Activated CD8-positive, alpha-beta memory T cell treated with anti-CD3 and anti-CD28 coated beads for 36 hours (primary cell): Measurements from ENCODE around the gene CCDC120. TPM values are rescaled to one million over a fixed set of nuclear protein-coding genes. Genes with fewer than 3 reads are reported as not detected.

Source experiments
- CTCF ChIA-PET: fragments of 350-600 bp; sonication (Branson Sonifier 250); formaldehyde crosslinking; loops from one replicate; lab custom pipeline; 2021; ENCODE audit warnings: antibody characterized with exemption; lab: Charles Lee
- POLR2A ChIA-PET: fragments of 350-600 bp; sonication (Branson Sonifier 250); formaldehyde crosslinking; loops from one replicate; lab custom pipeline; 2021; ENCODE audit warnings: antibody characterized with exemption; lab: Charles Lee
- total RNA-seq, 2 experiments: library from RNA; stranded (reverse); gene quantifications; one replicate each; pipeline ENCODE4 v1.2.3, GENCODE V29; 2021

Gene CCDC120
- total RNA-seq, 2 experiments from 2014 or later, result 3.7 to 4.0 TPM

- CTCF ChIA-PET, result no interaction called here
- POLR2A ChIA-PET, result interaction anchor here (0.6 kb wide), 3 partner anchors 20 to 540 kb away, joined by 3 to 6 read pairs (median 5); partner anchors contain the start of gene TBC1D25
Measured at GRCh38 chrX:49079489-49080428, 21.0 kb downstream of the CCDC120 start, which contains the start of gene WDR45. WDR45 (minus strand) TSS chrX:49079887; CDS start chrX:49078095, 1,792 bp downstream.

GRCh38 chrX:49082271-49082871, 23.6 kb downstream of the CCDC120 start:
- POLR2A ChIA-PET, result no interaction called here
- CTCF ChIA-PET, result no interaction called here

GRCh38 chrX:49089553-49089952, 30.8 kb downstream of the CCDC120 start:
- POLR2A ChIA-PET, result no interaction called here
- CTCF ChIA-PET, result interaction anchor here (0.7 kb wide), 1 partner anchor 85 kb away, joined by 4 read pairs; no protein-coding TSS in a partner anchor

GRCh38 chrX:49096419-49096818, 37.6 kb downstream of the CCDC120 start:
- ChIA-PET POLR2A (no interaction called here), CTCF (interaction anchor here (0.7 kb wide), 1 partner anchor 508 kb away, joined by 3 read pairs; no protein-coding TSS in a partner anchor)

GRCh38 chrX:49100704-49101628, 42.2 kb downstream of the CCDC120 start:
- ChIA-PET POLR2A (no interaction called here), CTCF (interaction anchor here (0.7 kb wide), 2 partner anchors 19 to 486 kb away, joined by 3 read pairs; no protein-coding TSS in a partner anchor)

GRCh38 chrX:49101629-49101984, 42.8 kb downstream of the CCDC120 start:
- CTCF ChIA-PET, result no interaction called here
- POLR2A ChIA-PET, result no interaction called here

GRCh38 chrX:49102190-49102589, 43.4 kb downstream of the CCDC120 start:
- CTCF ChIA-PET, result no interaction called here
- POLR2A ChIA-PET, result no interaction called here

DNA sequence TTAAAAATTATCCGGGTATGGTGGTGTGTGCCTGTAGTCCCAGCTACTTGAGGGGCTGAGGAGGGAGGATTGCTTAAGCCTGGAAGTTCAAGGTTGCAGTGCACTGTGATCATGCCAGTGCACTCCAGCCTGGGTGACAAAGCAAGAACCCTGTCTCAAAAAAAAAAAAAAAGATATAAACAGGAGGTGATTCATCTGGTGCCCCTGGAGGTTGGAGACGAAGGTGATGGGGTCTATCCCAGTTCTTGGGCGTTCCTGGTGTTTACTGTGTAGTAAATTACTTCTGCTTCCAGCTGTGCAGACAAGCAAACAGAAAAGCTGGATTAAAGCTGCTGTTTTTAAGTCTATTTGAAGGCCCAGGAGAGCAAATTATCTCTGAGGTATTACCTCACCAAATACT, 44.8 kb downstream of the CCDC120 start:
- ChIA-PET POLR2A (no interaction called here), CTCF (no interaction called here)

- ChIA-PET CTCF (no interaction called here), POLR2A (no interaction called here)
Measured at GRCh38 chrX:49106296-49106695, 47.5 kb downstream of the CCDC120 start.

DNA sequence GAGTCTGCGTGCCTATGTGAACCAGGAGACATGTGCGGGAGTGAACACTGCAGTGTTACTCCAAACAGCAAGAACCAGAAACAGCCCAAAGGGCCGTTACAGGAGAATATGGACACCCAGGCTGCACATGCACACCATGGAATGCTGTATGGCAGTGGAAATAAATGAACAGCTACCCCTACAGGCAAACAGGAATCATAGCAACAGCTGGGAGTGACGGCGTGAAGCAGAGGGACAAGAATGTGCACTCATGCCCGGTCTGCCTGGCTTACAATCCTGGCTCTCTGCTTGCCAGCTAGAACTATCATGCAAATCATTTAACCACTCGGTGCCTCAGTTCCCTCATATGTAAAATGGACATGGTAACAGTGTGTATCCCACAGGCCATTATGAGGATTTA, 48.1 kb downstream of the CCDC120 start:
- ChIA-PET POLR2A (no interaction called here), CTCF (no interaction called here)

DNA sequence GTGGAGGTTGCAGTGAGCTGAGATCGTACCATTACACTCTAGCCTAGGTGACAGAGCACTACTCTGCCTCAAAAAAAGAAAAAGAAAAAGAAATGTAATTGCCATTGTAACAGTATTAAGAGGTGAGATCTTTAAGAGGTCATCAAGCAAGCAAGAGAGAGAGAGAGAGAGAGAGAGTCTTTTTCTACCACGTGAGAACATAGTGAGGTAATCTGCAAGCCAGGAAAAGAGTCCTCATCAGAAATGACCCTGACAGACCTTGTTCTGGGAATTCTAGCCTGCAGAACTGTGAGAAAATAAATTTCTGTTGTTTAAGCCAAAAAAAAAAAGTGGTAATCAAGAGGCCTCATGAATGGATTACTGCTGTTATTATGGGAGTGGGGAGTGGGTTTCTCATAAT, 49.8 kb downstream of the CCDC120 start:
- ChIA-PET POLR2A (no interaction called here), CTCF (no interaction called here)

- ChIA-PET POLR2A (interaction anchor here (0.6 kb wide), 1 partner anchor 523 kb away, joined by 4 read pairs; no protein-coding TSS in a partner anchor), CTCF (no interaction called here)
Measured at GRCh38 chrX:49110417-49110816, 51.6 kb downstream of the CCDC120 start.

GRCh38 chrX:49111791-49112190, 53.0 kb downstream of the CCDC120 start:
- ChIA-PET POLR2A (no interaction called here), CTCF (interaction anchor here (0.9 kb wide), 1 partner anchor 27 kb away, joined by 3 read pairs; no protein-coding TSS in a partner anchor)

DNA sequence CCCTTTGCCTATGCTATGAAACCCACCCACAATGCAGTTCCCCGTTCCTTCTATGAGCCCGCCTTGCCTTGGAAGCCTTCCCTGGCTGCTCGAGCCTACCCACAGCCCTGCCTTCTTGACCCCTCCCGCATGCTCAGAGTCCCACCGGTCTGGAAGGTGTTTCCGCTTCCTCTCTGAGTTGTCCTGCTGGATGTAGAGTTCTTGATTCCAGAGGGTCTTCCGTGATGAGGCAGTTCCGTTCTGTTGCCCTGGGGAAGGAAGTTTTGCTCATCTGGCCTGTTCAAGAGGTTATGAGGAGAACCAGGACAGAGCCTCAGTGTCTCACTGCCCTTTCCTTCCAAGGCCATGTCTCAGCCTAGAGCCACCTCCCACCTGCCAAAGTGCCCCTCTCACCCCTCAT, 57.3 kb downstream of the CCDC120 start:
- ChIA-PET POLR2A (no interaction called here), CTCF (no interaction called here)

DNA sequence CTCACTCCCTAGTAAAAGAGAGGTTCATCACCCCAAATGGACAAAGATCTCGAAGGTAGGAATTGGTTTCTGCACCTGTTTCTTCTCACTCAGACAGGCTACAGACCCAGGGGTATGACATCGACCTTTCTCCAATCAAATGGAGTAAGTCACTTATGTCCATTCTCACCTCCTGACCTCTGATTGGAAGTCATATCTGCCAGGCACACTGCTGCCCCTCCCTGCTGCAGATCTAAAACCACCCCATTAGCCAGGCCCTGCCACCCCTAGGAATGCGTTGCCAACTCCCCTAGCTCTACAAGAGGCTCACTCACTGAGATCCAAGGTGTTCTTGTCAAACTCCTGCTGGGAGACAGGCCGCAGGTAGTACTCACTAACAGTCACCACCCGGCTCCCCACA, 57.9 kb downstream of the CCDC120 start:
- POLR2A ChIA-PET, result no interaction called here

DNA sequence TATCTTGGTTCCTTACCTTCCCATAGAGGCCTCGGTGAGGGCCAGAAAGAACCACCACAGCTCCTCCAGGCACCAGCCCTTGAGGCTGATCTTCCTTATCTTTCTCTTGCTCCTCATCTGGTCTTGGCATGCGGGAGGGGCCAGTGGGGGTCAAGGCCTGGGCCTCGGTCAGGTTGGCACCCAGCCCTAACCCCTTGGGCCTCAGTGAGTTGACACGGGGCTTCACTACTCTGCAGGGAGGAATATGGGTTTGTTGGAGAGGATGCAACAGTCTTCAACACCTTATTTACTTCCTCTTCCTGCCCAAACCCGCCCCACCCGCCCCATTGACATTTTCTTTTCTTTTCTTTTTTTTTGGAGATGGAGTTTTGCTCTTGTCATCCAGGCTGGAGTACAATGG, 58.8 kb downstream of the CCDC120 start:
- ChIA-PET POLR2A (no interaction called here), CTCF (no interaction called here)

More for the DNA sequence above, 57.9 kb downstream of the CCDC120 start:
- CTCF ChIA-PET, result no interaction called here
